SK-N-MC (cell line): ENCODE data around the gene MGAT5.

Experiments used
- EZH2 ChIP-seq: fragments of 200-600 bp; sonication (generic); IDR thresholded peaks from one replicate; pipeline ENCODE4 v1.6.1; 2017; ENCODE audit warnings: antibody characterized with exemption
- POLR2AphosphoS5 ChIP-seq: IDR thresholded peaks from 2 replicates; pipeline ENCODE4 v1.6.1; 2012; ENCODE audit warnings: mild to moderate bottlenecking, low read depth, low read length, borderline replicate concordance

GRCh38 chr2:134408791-134409190 is 154.9 kb downstream of the MGAT5 start:
- TF ChIP-seq POLR2AphosphoS5 (no peak), EZH2 (no peak)
